ENCODE measurements around the gene WWOX. TPM values are rescaled to one million over a fixed set of nuclear protein-coding genes. Genes with fewer than 3 reads are reported as not detected.

Gene WWOX
- total and polyA plus RNA-seq, 2 donors (not counting 3 experiments of a cell fraction or from before 2014, with no cell fraction given): 6.2 to 12.5 TPM

GRCh38 chr16:78611318-78611717 is 511.9 kb downstream of the WWOX start:
- Histone ChIP-seq H3K4me3 (replicated peaks in 1 of 3; ENCODE audit: insufficient read depth in 1 of 3, low read depth in 1 of 3, low read length in 3 of 3) (no peak overlapping the region), H3K27ac (ENCODE audit: insufficient read depth, low read depth, low read length) (no peak overlapping the region), H3K79me2 (ENCODE audit: control insufficient read depth, insufficient read depth, low read length) (no peaks in the 10 kb centered on the region), H3K9me1 (replicated peaks; ENCODE audit: control insufficient read depth, extremely low read depth, insufficient read depth, low read length) (no peaks in the 10 kb centered on the region), H3K9me3 (replicated peaks; ENCODE audit: control insufficient read depth, insufficient read depth, low read length) (no peaks in the 10 kb centered on the region), H3K4me1 (ENCODE audit: control insufficient read depth, extremely low read depth, insufficient read depth, low read length) (no peaks in the 10 kb centered on the region), H2AFZ (ENCODE audit: low read depth, low read length) (no peak overlapping the region), H3K36me3 (ENCODE audit: control insufficient read depth in 2 of 2, extremely low read depth in 1 of 2, insufficient read depth in 2 of 2, low read length in 2 of 2) (no peaks in the 10 kb centered on the region), H3K9ac (replicated peaks; ENCODE audit: extremely low read depth, insufficient read depth, low read length) (no peak overlapping the region), H4K20me1 (replicated peaks; ENCODE audit: control insufficient read depth, extremely low read depth, insufficient read depth, low read length) (no peaks in the 10 kb centered on the region), H3K27me3 (ENCODE audit: control insufficient read depth in 2 of 2, insufficient read depth in 2 of 2, low read length in 2 of 2) (no peaks in the 10 kb centered on the region), H3K4me2 (ENCODE audit: insufficient read depth, low read length) (no peak overlapping the region)
- dilution Hi-C loops (cut with MboI; ENCODE audit: extremely low pct_ligation_motif_present, low sequenced_read_pairs): no loop called here
- BruUV-seq (replicated peaks): no TSS peak
- DNase-seq (ENCODE audit: low read depth, low spot score) (no peak), FAIRE-seq (no peak)
- POLR2A ChIA-PET: no interaction called here
- intact Hi-C loops (cut with micrococcal nuclease): no loop called here
- CTCF ChIA-PET: no interaction called here
- TF ChIP-seq, protein P1, sequence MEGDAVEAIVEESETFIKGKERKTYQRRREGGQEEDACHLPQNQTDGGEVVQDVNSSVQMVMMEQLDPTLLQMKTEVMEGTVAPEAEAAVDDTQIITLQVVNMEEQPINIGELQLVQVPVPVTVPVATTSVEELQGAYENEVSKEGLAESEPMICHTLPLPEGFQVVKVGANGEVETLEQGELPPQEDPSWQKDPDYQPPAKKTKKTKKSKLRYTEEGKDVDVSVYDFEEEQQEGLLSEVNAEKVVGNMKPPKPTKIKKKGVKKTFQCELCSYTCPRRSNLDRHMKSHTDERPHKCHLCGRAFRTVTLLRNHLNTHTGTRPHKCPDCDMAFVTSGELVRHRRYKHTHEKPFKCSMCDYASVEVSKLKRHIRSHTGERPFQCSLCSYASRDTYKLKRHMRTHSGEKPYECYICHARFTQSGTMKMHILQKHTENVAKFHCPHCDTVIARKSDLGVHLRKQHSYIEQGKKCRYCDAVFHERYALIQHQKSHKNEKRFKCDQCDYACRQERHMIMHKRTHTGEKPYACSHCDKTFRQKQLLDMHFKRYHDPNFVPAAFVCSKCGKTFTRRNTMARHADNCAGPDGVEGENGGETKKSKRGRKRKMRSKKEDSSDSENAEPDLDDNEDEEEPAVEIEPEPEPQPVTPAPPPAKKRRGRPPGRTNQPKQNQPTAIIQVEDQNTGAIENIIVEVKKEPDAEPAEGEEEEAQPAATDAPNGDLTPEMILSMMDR (IDR thresholded peaks at IDR 0.05; ENCODE audit: extremely low read depth in 1 of 2, insufficient read depth in 1 of 2, low read depth in 1 of 2, low read length in 2 of 2): no peak
- TF ChIP-seq POLR2AphosphoS5 (IDR thresholded peaks at IDR 0.05; ENCODE audit: insufficient read depth, low read depth, low read length): no peak
- TF ChIP-seq, protein P2, sequence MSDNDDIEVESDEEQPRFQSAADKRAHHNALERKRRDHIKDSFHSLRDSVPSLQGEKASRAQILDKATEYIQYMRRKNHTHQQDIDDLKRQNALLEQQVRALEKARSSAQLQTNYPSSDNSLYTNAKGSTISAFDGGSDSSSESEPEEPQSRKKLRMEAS (IDR thresholded peaks at IDR 0.05; ENCODE audit: insufficient read depth, insufficient read length): no peak

DNA sequence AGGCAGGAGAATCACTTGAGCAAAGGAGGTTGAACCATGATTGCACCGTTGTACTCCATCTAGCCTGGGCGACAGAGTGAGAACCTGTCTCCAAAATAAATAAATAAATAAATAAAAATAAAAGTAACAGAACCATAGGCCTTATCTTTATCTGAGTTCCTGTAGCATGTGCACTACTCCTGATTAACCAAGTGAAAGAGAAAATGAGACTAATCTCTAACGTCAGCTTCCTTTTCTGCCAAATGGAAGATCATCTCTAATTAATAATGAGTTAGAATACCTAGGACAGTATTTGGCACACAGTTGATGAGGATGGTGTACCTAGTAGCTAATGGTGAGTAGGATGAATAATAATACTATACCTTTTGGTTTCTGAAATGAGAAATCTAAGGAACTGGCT is 520.4 kb downstream of the WWOX start:
- intact Hi-C loops (cut with micrococcal nuclease): no loop called here
- Histone ChIP-seq H3K9ac (replicated peaks; ENCODE audit: extremely low read depth, insufficient read depth, low read length) (no peak overlapping the region), H3K27me3 (ENCODE audit: control insufficient read depth in 2 of 2, insufficient read depth in 2 of 2, low read length in 2 of 2) (no peaks in the 10 kb centered on the region), H4K20me1 (replicated peaks; ENCODE audit: control insufficient read depth, extremely low read depth, insufficient read depth, low read length) (no peaks in the 10 kb centered on the region), H3K9me1 (replicated peaks; ENCODE audit: control insufficient read depth, extremely low read depth, insufficient read depth, low read length) (no peaks in the 10 kb centered on the region), H3K79me2 (ENCODE audit: control insufficient read depth, insufficient read depth, low read length) (no peaks in the 10 kb centered on the region), H3K27ac (ENCODE audit: insufficient read depth, low read depth, low read length) (no peak overlapping the region), H3K9me3 (replicated peaks; ENCODE audit: control insufficient read depth, insufficient read depth, low read length) (peaks cover 2% of the 10 kb centered on the region), H3K4me2 (ENCODE audit: insufficient read depth, low read length) (no peak overlapping the region), H3K4me1 (ENCODE audit: control insufficient read depth, extremely low read depth, insufficient read depth, low read length) (no peaks in the 10 kb centered on the region), H3K4me3 (replicated peaks in 1 of 3; ENCODE audit: insufficient read depth in 1 of 3, low read depth in 1 of 3, low read length in 3 of 3) (no peak overlapping the region), H2AFZ (ENCODE audit: low read depth, low read length) (no peak overlapping the region), H3K36me3 (ENCODE audit: control insufficient read depth in 2 of 2, extremely low read depth in 1 of 2, insufficient read depth in 2 of 2, low read length in 2 of 2) (no peaks in the 10 kb centered on the region)
- no TSS peak for BruUV-seq (replicated peaks)
- dilution Hi-C loops (cut with MboI; ENCODE audit: extremely low pct_ligation_motif_present, low sequenced_read_pairs): no loop called here
- no peak for DNase-seq (ENCODE audit: low read depth, low spot score)
- no peak for TF ChIP-seq MYC (IDR thresholded peaks at IDR 0.05; ENCODE audit: low read depth, low read length)
- TF ChIP-seq POLR2A (IDR thresholded peaks at IDR 0.05; ENCODE audit: low read depth, low read length): no peak
- TF ChIP-seq, protein P2 (IDR thresholded peaks at IDR 0.05; ENCODE audit: insufficient read depth, insufficient read length): no peak
- no peak for TF ChIP-seq JUN (IDR thresholded peaks at IDR 0.05; ENCODE audit: borderline replicate concordance, insufficient read depth, insufficient read length, low read depth)
- no peak for TF ChIP-seq GATA2 (IDR thresholded peaks at IDR 0.05; ENCODE audit: insufficient read depth, insufficient read length, low read depth, low read length)
- TF ChIP-seq POLR2AphosphoS5 (IDR thresholded peaks at IDR 0.05; ENCODE audit: insufficient read depth, low read depth, low read length): no peak
- TF ChIP-seq FOS (IDR thresholded peaks at IDR 0.05; ENCODE audit: borderline replicate concordance, insufficient read depth, low read length): no peak
- TF ChIP-seq EZH2 (IDR thresholded peaks at IDR 0.05; ENCODE audit: borderline replicate concordance, low read depth, low read length, severe bottlenecking): no peak
- TF ChIP-seq, protein P1 (IDR thresholded peaks at IDR 0.05; ENCODE audit: extremely low read depth in 1 of 2, insufficient read depth in 1 of 2, low read depth in 1 of 2, low read length in 2 of 2): no peak
- FAIRE-seq: no peak
- ChIA-PET POLR2A (no interaction called here), CTCF (no interaction called here)
